ENCODE measurements around the gene UST.

DNA sequence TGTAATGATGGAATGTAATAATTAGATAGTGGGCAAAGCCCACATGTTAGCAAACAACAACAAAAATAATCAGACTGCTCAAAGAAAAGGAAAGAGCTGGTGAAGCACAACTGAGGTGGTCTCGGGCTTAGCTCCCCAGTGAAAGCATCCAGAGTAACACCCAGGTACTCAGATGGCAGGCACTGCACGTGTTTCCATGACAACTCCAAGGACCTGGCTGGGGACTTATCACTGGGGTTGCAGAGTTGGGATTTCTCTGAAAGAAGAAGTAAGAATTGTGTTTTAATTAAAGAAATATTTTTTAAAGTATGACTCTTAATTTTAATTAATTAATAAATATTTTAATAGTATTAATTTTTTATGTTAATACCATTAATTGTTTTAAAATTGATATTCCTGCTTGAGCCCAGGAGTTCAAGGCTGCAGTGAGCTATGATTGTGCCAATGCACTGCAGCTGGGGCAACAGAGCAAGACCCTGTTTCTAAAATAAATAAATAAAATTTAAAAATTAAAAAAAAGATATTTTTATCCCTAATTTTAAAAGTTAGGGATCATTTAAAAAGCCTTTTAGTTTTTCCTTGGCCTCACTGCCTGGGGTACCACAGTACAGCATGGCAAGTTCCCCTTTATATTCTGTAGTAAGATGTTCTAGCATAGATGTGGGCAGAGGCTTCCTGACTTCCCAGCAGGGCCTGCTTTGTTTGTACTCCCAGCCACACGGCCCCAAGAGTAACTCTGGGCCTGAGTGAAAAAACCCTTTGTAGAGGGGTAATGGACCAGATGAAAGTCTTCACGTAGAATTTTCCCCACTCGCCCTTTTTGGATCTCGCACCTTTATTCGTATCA is 42.2 kb upstream of the UST start:
- no peak for TF ChIP-seq POLR2A (IDR thresholded peaks at IDR 0.05; ENCODE audit: low read depth, low read length)
- TF ChIP-seq POU2F2 (IDR thresholded peaks at IDR 0.05; ENCODE audit: low read depth, low read length), result no peak
- no peak for TF ChIP-seq PAX5 (IDR thresholded peaks at IDR 0.05; ENCODE audit: insufficient read depth, low read length, severe bottlenecking)
- TF ChIP-seq SPI1 (IDR thresholded peaks at IDR 0.05; ENCODE audit: low read depth, low read length), result no peak
- TF ChIP-seq POLR2AphosphoS5 (IDR thresholded peaks at IDR 0.05; ENCODE audit: low read depth, low read length), result no peak
- TF ChIP-seq TAF1 (IDR thresholded peaks at IDR 0.05; ENCODE audit: low read depth, low read length), result no peak

Data from GM12891 (cell line).